ENCODE results near the gene NAA11. TPM values are rescaled to one million over a fixed set of nuclear protein-coding genes. Genes with fewer than 3 reads are reported as not detected.

NAA11 gene
- total and polyA plus RNA-seq, 2 donors (not counting 1 experiment from before 2014, with no cell fraction given) = not detected

DNA sequence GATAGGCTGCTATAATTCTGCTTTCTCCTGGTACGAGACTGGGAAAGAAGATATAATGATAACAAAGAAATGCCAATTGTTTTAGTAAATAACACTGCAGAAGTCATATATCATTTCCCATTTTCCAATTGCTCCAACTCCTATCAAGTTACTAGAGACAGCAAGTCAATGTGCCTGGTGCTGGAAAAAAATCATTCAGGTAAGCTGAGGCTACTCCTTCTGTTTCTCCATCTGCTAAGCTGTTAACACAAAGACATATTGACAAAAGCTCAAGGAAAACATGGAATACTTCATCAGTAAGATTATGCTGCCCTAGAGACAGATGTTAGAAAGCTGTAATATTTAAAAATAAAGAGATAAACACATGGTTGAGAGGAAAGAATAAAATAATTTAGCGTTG is 10.0 kb downstream of the NAA11 start:
- H2AFZ ChIP-seq (ENCODE audit: low read length) = no peak overlapping the region
- no peaks in the 10 kb centered on the region for H4K20me1 ChIP-seq (ENCODE audit: control insufficient read depth, extremely low read depth, insufficient read depth, low read length)
- H3K79me2 ChIP-seq (ENCODE audit: control insufficient read depth, insufficient read depth, low read length) = no peaks in the 10 kb centered on the region
- TF ChIP-seq EZH2 (IDR thresholded peaks at IDR 0.05; ENCODE audit: low read length, missing control alignments) = no peak
- TF ChIP-seq, protein P1, sequence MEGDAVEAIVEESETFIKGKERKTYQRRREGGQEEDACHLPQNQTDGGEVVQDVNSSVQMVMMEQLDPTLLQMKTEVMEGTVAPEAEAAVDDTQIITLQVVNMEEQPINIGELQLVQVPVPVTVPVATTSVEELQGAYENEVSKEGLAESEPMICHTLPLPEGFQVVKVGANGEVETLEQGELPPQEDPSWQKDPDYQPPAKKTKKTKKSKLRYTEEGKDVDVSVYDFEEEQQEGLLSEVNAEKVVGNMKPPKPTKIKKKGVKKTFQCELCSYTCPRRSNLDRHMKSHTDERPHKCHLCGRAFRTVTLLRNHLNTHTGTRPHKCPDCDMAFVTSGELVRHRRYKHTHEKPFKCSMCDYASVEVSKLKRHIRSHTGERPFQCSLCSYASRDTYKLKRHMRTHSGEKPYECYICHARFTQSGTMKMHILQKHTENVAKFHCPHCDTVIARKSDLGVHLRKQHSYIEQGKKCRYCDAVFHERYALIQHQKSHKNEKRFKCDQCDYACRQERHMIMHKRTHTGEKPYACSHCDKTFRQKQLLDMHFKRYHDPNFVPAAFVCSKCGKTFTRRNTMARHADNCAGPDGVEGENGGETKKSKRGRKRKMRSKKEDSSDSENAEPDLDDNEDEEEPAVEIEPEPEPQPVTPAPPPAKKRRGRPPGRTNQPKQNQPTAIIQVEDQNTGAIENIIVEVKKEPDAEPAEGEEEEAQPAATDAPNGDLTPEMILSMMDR (conservative IDR thresholded peaks at IDR 0.05 in 1 of 2, IDR thresholded peaks at IDR 0.05 in 1 of 2; ENCODE audit: low read depth in 1 of 2, low read length in 2 of 2) = no peak
- H3K4me3 ChIP-seq (replicated peaks in 1 of 4; ENCODE audit: control extremely low read depth in 1 of 4, insufficient read depth in 1 of 4, low read depth in 3 of 4, low read length in 4 of 4) = no peak overlapping the region
- no peak for DNase-seq (ENCODE audit: low read depth in 2 of 2)
- H3K9ac ChIP-seq (ENCODE audit: insufficient read depth, low read length) = no peak overlapping the region
- H3K27ac ChIP-seq (ENCODE audit: insufficient read depth, low read length) = no peak overlapping the region
- H3K27me3 ChIP-seq (ENCODE audit: control insufficient read depth, insufficient read depth, low read length) = no peaks in the 10 kb centered on the region
- H3K4me1 ChIP-seq (ENCODE audit: control insufficient read depth, extremely low read depth, insufficient read depth, low read length) = no peaks in the 10 kb centered on the region
- no peaks in the 10 kb centered on the region for H3K9me3 ChIP-seq (ENCODE audit: control insufficient read depth, insufficient read depth, low read depth, low read length)
- no peaks in the 10 kb centered on the region for H3K36me3 ChIP-seq (ENCODE audit: control insufficient read depth, insufficient read depth, low read length)
- H3K4me2 ChIP-seq (ENCODE audit: extremely low read depth, insufficient read depth, low read length) = no peak overlapping the region

DNA sequence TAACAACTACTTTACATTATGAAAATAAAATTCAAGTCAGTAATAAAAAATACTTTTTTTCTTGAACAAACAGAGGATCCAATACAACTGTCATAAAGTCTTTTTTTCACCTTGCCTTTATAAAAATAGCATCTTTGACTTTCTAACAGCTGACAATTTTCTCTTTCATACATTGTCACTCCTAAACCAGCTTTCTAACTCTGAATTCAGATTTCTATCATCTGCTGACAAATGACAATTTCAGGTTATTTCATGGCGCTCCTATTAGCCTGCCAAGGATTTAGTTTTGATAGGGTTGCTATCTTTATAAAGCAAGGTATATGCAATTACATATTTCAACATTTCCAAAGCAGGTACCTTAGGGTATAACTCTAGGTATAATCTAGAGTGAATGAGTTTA is 14.6 kb downstream of the NAA11 start:
- Histone ChIP-seq H3K79me2 (ENCODE audit: control insufficient read depth, insufficient read depth, low read length) (no peaks in the 10 kb centered on the region), H3K27me3 (ENCODE audit: control insufficient read depth, insufficient read depth, low read length) (no peaks in the 10 kb centered on the region), H3K4me1 (ENCODE audit: control insufficient read depth, extremely low read depth, insufficient read depth, low read length) (no peaks in the 10 kb centered on the region), H3K9ac (ENCODE audit: insufficient read depth, low read length) (no peak overlapping the region), H3K27ac (ENCODE audit: insufficient read depth, low read length) (no peak overlapping the region), H3K9me3 (ENCODE audit: control insufficient read depth, insufficient read depth, low read depth, low read length) (no peaks in the 10 kb centered on the region), H3K36me3 (ENCODE audit: control insufficient read depth, insufficient read depth, low read length) (no peaks in the 10 kb centered on the region), H3K4me2 (ENCODE audit: extremely low read depth, insufficient read depth, low read length) (no peak overlapping the region), H2AFZ (ENCODE audit: low read length) (no peak overlapping the region), H3K4me3 (replicated peaks in 1 of 4; ENCODE audit: control extremely low read depth in 1 of 4, insufficient read depth in 1 of 4, low read depth in 3 of 4, low read length in 4 of 4) (no peak overlapping the region), H4K20me1 (ENCODE audit: control insufficient read depth, extremely low read depth, insufficient read depth, low read length) (no peaks in the 10 kb centered on the region)
- DNase-seq (ENCODE audit: low read depth in 2 of 2) = no peak
- TF ChIP-seq, protein P1 (conservative IDR thresholded peaks at IDR 0.05 in 1 of 2, IDR thresholded peaks at IDR 0.05 in 1 of 2; ENCODE audit: low read depth in 1 of 2, low read length in 2 of 2) = no peak
- no peak for TF ChIP-seq EZH2 (IDR thresholded peaks at IDR 0.05; ENCODE audit: low read length, missing control alignments)

DNA sequence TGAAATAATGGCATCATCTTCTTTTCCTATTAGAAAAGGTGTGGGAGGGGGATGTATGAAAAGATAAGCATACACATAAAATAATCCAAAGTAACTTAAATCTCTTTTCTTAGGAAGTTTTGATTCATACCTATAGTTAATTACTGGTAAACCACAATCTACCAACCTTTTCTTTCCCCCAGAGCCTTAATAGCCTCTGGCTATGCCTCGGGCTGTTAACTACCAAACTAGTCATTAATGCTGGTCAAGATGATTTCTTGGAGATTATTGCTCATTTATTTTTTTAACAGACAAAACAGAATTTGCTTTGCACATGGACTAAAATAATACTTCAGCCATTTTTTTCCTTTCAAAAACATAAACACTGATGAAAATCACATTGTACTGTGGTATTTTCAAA is 16.9 kb downstream of the NAA11 start:
- H3K79me2 ChIP-seq (ENCODE audit: control insufficient read depth, insufficient read depth, low read length) = no peaks in the 10 kb centered on the region
- H3K36me3 ChIP-seq (ENCODE audit: control insufficient read depth, insufficient read depth, low read length) = no peaks in the 10 kb centered on the region
- TF ChIP-seq, protein P1 (conservative IDR thresholded peaks at IDR 0.05 in 1 of 2, IDR thresholded peaks at IDR 0.05 in 1 of 2; ENCODE audit: low read depth in 1 of 2, low read length in 2 of 2) = no peak
- no peak for TF ChIP-seq EZH2 (IDR thresholded peaks at IDR 0.05; ENCODE audit: low read length, missing control alignments)
- H3K4me2 ChIP-seq (ENCODE audit: extremely low read depth, insufficient read depth, low read length) = no peak overlapping the region
- H3K4me3 ChIP-seq (replicated peaks in 1 of 4; ENCODE audit: control extremely low read depth in 1 of 4, insufficient read depth in 1 of 4, low read depth in 3 of 4, low read length in 4 of 4) = no peak overlapping the region
- H3K27me3 ChIP-seq (ENCODE audit: control insufficient read depth, insufficient read depth, low read length) = no peaks in the 10 kb centered on the region
- no peaks in the 10 kb centered on the region for H3K9me3 ChIP-seq (ENCODE audit: control insufficient read depth, insufficient read depth, low read depth, low read length)
- H3K27ac ChIP-seq (ENCODE audit: insufficient read depth, low read length) = no peak overlapping the region
- no peak overlapping the region for H3K9ac ChIP-seq (ENCODE audit: insufficient read depth, low read length)
- no peak overlapping the region for H2AFZ ChIP-seq (ENCODE audit: low read length)
- no peaks in the 10 kb centered on the region for H3K4me1 ChIP-seq (ENCODE audit: control insufficient read depth, extremely low read depth, insufficient read depth, low read length)
- no peaks in the 10 kb centered on the region for H4K20me1 ChIP-seq (ENCODE audit: control insufficient read depth, extremely low read depth, insufficient read depth, low read length)
- no peak for DNase-seq (ENCODE audit: low read depth in 2 of 2)
